HepG2 (cell line): ENCODE results near the gene MRNIP. TPM values are rescaled to one million over a fixed set of nuclear protein-coding genes. Genes with fewer than 3 reads are reported as not detected.

Source experiments
- AGO2 ChIP-seq: fragments of 200-400 bp; formaldehyde crosslinking; optimal IDR thresholded peaks from 2 replicates; pipeline ENCODE3; 2017; ENCODE audit warnings: mild to moderate bottlenecking, low read depth, low read length, moderate library complexity
- HCFC1 ChIP-seq: fragments of 150-350 bp; IDR thresholded peaks from 2 replicates; pipeline ENCODE4 v1.6.1; 2014; ENCODE audit warnings: low read depth, low read length
- IKZF1 ChIP-seq: fragments of 450-650 bp; IDR thresholded peaks from 2 replicates; pipeline ENCODE4 v1.7.1; 2016
- POLR2AphosphoS2 ChIP-seq: IDR thresholded peaks from 2 replicates; pipeline ENCODE4 v1.6.1; 2011; ENCODE audit warnings: low read depth, low read length, improper control_type of control experiment
- THYN1 ChIP-seq: sonication (generic); formaldehyde crosslinking; IDR thresholded peaks from 2 replicates; pipeline ENCODE4 v1.8.1; 2023; ENCODE audit warnings: low read depth, mild to moderate bottlenecking, moderate library complexity, missing genetic modification reagents, borderline replicate concordance
- ZBTB21 ChIP-seq: sonication (generic); formaldehyde crosslinking; IDR thresholded peaks from 2 replicates; pipeline ENCODE4 v1.4.0; 2020; ENCODE audit warnings: missing genetic modification reagents
- ZSCAN12 ChIP-seq: sonication (generic); formaldehyde crosslinking; IDR thresholded peaks from 2 replicates; pipeline ENCODE4 v1.9.0; 2021; ENCODE audit warnings: mild to moderate bottlenecking, missing genetic modification reagents
- ZSCAN20 ChIP-seq: sonication (generic); formaldehyde crosslinking; IDR thresholded peaks from 2 replicates; pipeline ENCODE4 v1.4.0; 2020; ENCODE audit warnings: missing genetic modification reagents, mild to moderate bottlenecking, borderline replicate concordance
- polyA plus RNA-seq, 8 experiments: library from polyadenylated mRNA; depleted of rRNA in 3 of 8; stranded (reverse) in 7 of 8; unstranded in 1 of 8; fragments of >200 nt; fragmentation: Illumina TruSeq in 4 of 8; extraction: Trizol in 4 of 8; gene quantifications; 2 replicates each; pipeline versions ENCODE4 v1.2.1 to v1.2.3, GENCODE V29; 2011 to 2016; ENCODE audit warnings: low read depth in 4 of 8, missing spikeins in 1 of 8, mixed read lengths in 1 of 8; ENCODE audit not compliant: insufficient read depth in 1 of 8
- total RNA-seq, 5 experiments: library from RNA; depleted of rRNA; stranded (reverse); fragments of >200 nt; fragmentation: Illumina TruSeq; extraction: Trizol; gene quantifications; 2 replicates each; pipeline ENCODE4 v1.2.3, GENCODE V29; 2016; ENCODE audit warnings: low read depth in 1 of 5
- TF ChIP-seq, protein P1 (sequence below): sonication (generic); formaldehyde crosslinking; IDR thresholded peaks from 2 replicates; pipeline ENCODE4 v1.4.0; 2020; ENCODE audit warnings: missing genetic modification reagents
- TF ChIP-seq, protein P2 (sequence below): sonication (generic); formaldehyde crosslinking; IDR thresholded peaks from 2 replicates; pipeline ENCODE4 v1.4.0; 2020; ENCODE audit warnings: mild to moderate bottlenecking, missing genetic modification reagents
- TF ChIP-seq, protein P3 (sequence below), 2 experiments: fragments of 450-650 bp in 1 of 2; sonication (generic) in 1 of 2; formaldehyde crosslinking in 1 of 2; IDR thresholded peaks; 2 replicates each; pipeline versions ENCODE4 v1.6.1 to v1.8.0; 2016 to 2022; ENCODE audit warnings: antibody characterized with exemption in 1 of 2, mild to moderate bottlenecking in 1 of 2, missing genetic modification reagents in 1 of 2
- TF ChIP-seq, protein P4 (sequence below): sonication (generic); formaldehyde crosslinking; IDR thresholded peaks from 2 replicates; pipeline ENCODE4 v1.4.0; 2020; ENCODE audit warnings: missing genetic modification reagents

MRNIP gene
- total and polyA plus RNA-seq, 2 of the 13 experiments (the other 11 are each of a cell fraction or from before 2014, with no cell fraction given), result 15.5 to 34.1 TPM

DNA sequence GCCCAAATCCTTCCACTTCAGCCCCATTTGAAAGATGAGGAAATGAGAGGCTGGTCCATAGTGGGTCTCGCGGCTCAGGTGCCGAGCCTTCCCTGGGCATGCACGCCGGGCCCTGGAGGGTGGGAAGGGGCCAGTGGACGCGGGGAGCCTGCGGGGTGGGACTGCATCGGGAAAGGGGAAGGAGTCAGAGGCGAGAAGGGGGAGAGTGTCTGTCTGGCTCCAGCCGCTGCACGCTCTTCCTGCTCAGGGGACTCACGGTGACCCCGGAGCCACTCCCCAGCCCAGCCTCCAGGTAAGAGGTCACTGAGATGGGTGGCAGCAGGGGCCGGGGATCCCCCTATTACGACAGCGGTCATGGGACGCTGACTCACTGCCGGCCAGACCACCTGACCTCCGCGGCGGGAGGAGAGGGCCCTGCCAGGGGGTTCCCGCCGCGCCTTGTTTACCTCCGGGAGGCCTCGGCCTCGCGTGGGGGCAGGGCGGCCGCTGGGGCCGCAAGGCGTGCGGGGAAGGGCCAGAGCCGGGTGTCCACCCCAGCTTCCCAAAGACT lies 39.8 kb downstream of the MRNIP start (continued):
- TF ChIP-seq ZSCAN12 (CRISPR knock-in tag), result no peak
- TF ChIP-seq AGO2, result peak; percentile 95
- TF ChIP-seq HCFC1, result peak; percentile 26; the same call in 1 of the 2 replicates
- TF ChIP-seq, protein P1, sequence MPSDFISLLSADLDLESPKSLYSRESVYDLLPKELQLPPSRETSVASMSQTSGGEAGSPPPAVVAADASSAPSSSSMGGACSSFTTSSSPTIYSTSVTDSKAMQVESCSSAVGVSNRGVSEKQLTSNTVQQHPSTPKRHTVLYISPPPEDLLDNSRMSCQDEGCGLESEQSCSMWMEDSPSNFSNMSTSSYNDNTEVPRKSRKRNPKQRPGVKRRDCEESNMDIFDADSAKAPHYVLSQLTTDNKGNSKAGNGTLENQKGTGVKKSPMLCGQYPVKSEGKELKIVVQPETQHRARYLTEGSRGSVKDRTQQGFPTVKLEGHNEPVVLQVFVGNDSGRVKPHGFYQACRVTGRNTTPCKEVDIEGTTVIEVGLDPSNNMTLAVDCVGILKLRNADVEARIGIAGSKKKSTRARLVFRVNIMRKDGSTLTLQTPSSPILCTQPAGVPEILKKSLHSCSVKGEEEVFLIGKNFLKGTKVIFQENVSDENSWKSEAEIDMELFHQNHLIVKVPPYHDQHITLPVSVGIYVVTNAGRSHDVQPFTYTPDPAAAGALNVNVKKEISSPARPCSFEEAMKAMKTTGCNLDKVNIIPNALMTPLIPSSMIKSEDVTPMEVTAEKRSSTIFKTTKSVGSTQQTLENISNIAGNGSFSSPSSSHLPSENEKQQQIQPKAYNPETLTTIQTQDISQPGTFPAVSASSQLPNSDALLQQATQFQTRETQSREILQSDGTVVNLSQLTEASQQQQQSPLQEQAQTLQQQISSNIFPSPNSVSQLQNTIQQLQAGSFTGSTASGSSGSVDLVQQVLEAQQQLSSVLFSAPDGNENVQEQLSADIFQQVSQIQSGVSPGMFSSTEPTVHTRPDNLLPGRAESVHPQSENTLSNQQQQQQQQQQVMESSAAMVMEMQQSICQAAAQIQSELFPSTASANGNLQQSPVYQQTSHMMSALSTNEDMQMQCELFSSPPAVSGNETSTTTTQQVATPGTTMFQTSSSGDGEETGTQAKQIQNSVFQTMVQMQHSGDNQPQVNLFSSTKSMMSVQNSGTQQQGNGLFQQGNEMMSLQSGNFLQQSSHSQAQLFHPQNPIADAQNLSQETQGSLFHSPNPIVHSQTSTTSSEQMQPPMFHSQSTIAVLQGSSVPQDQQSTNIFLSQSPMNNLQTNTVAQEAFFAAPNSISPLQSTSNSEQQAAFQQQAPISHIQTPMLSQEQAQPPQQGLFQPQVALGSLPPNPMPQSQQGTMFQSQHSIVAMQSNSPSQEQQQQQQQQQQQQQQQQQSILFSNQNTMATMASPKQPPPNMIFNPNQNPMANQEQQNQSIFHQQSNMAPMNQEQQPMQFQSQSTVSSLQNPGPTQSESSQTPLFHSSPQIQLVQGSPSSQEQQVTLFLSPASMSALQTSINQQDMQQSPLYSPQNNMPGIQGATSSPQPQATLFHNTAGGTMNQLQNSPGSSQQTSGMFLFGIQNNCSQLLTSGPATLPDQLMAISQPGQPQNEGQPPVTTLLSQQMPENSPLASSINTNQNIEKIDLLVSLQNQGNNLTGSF (CRISPR knock-in tag), result no peak
- TF ChIP-seq ZBTB21 (CRISPR knock-in tag), result peak; percentile 75
- TF ChIP-seq, protein P2, sequence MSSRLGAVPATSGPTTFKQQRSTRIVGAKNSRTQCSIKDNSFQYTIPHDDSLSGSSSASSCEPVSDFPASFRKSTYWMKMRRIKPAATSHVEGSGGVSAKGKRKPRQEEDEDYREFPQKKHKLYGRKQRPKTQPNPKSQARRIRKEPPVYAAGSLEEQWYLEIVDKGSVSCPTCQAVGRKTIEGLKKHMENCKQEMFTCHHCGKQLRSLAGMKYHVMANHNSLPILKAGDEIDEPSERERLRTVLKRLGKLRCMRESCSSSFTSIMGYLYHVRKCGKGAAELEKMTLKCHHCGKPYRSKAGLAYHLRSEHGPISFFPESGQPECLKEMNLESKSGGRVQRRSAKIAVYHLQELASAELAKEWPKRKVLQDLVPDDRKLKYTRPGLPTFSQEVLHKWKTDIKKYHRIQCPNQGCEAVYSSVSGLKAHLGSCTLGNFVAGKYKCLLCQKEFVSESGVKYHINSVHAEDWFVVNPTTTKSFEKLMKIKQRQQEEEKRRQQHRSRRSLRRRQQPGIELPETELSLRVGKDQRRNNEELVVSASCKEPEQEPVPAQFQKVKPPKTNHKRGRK, result no peak
- TF ChIP-seq THYN1 (CRISPR knock-in tag), result no peak
- no peak for TF ChIP-seq POLR2AphosphoS2
- TF ChIP-seq ZSCAN20 (CRISPR knock-in tag), result peak; percentile 7; the same call in 1 of the 2 replicates
- TF ChIP-seq, protein P3, sequence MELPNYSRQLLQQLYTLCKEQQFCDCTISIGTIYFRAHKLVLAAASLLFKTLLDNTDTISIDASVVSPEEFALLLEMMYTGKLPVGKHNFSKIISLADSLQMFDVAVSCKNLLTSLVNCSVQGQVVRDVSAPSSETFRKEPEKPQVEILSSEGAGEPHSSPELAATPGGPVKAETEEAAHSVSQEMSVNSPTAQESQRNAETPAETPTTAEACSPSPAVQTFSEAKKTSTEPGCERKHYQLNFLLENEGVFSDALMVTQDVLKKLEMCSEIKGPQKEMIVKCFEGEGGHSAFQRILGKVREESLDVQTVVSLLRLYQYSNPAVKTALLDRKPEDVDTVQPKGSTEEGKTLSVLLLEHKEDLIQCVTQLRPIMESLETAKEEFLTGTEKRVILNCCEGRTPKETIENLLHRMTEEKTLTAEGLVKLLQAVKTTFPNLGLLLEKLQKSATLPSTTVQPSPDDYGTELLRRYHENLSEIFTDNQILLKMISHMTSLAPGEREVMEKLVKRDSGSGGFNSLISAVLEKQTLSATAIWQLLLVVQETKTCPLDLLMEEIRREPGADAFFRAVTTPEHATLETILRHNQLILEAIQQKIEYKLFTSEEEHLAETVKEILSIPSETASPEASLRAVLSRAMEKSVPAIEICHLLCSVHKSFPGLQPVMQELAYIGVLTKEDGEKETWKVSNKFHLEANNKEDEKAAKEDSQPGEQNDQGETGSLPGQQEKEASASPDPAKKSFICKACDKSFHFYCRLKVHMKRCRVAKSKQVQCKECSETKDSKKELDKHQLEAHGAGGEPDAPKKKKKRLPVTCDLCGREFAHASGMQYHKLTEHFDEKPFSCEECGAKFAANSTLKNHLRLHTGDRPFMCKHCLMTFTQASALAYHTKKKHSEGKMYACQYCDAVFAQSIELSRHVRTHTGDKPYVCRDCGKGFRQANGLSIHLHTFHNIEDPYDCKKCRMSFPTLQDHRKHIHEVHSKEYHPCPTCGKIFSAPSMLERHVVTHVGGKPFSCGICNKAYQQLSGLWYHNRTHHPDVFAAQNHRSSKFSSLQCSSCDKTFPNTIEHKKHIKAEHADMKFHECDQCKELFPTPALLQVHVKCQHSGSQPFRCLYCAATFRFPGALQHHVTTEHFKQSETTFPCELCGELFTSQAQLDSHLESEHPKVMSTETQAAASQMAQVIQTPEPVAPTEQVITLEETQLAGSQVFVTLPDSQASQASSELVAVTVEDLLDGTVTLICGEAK (IDR thresholded peaks at IDR 0.05), result no peak
- TF ChIP-seq, protein P3 (CRISPR knock-in tag; IDR thresholded peaks at IDR 0.05), result no peak; the same call in 1 of the 2 replicates
- TF ChIP-seq IKZF1, result no peak
- TF ChIP-seq, protein P4, sequence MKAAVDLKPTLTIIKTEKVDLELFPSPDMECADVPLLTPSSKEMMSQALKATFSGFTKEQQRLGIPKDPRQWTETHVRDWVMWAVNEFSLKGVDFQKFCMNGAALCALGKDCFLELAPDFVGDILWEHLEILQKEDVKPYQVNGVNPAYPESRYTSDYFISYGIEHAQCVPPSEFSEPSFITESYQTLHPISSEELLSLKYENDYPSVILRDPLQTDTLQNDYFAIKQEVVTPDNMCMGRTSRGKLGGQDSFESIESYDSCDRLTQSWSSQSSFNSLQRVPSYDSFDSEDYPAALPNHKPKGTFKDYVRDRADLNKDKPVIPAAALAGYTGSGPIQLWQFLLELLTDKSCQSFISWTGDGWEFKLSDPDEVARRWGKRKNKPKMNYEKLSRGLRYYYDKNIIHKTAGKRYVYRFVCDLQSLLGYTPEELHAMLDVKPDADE (CRISPR knock-in tag), result no peak; the same call in 1 of the 2 replicates
